Osteocyte (in vitro differentiated cells): Measurements from ENCODE around the gene EXOC6B. TPM values are rescaled to one million over a fixed set of nuclear protein-coding genes. Genes with fewer than 3 reads are reported as not detected.

Source experiments
- DNase-seq: peaks from one replicate; pipeline ENCODE4 v3.0.0; 2021; ENCODE audit warnings: mixed read lengths; ENCODE audit not compliant: unreplicated experiment; ENCODE audit errors: extremely low spot score
- H3K27ac Mint-ChIP-seq: one replicate; pipeline ENCODE4 v1.8.0; 2021; ENCODE audit warnings: mild to moderate bottlenecking, mixed read lengths; ENCODE audit not compliant: unreplicated experiment
- H3K27me3 Mint-ChIP-seq: one replicate; pipeline ENCODE4 v1.8.0; 2021; ENCODE audit warnings: mixed read lengths; ENCODE audit not compliant: unreplicated experiment
- H3K36me3 Mint-ChIP-seq: one replicate; pipeline ENCODE4 v1.8.0; 2021; ENCODE audit warnings: mixed read lengths; ENCODE audit not compliant: unreplicated experiment
- H3K4me1 Mint-ChIP-seq: one replicate; pipeline ENCODE4 v1.8.0; 2021; ENCODE audit warnings: mixed read lengths; ENCODE audit not compliant: unreplicated experiment
- H3K4me3 Mint-ChIP-seq: one replicate; pipeline ENCODE4 v1.8.0; 2021; ENCODE audit warnings: mild to moderate bottlenecking, moderate library complexity, mixed read lengths; ENCODE audit not compliant: unreplicated experiment
- H3K9me3 Mint-ChIP-seq: one replicate; pipeline ENCODE4 v1.8.0; 2021; ENCODE audit warnings: mixed read lengths; ENCODE audit not compliant: unreplicated experiment
- CTCF ChIP-seq: fragments of 200-600 bp; sonication (generic); IDR thresholded peaks from 2 replicates; pipeline ENCODE4 v1.5.0; 2021; ENCODE audit warnings: antibody characterized with exemption, mild to moderate bottlenecking, moderate library complexity
- total RNA-seq: library from RNA; stranded (reverse); gene quantifications from 2 replicates; pipeline ENCODE4 v1.2.1, GENCODE V29; 2021

The EXOC6B gene
- total RNA-seq, 1 donor from 2014 or later: 33.8 TPM

GRCh38 chr2:72271766-72272641 lies 553.8 kb downstream of the EXOC6B start:
- no peak overlapping the region for H3K4me3 Mint-ChIP-seq
- no peaks in the 10 kb centered on the region for H3K4me1 Mint-ChIP-seq
- no peaks in the 10 kb centered on the region for H3K9me3 Mint-ChIP-seq
- no peak for TF ChIP-seq CTCF
- no peaks in the 10 kb centered on the region for H3K36me3 Mint-ChIP-seq
- DNase-seq: no peak
- no peaks in the 10 kb centered on the region for H3K27me3 Mint-ChIP-seq
- H3K27ac Mint-ChIP-seq: no peak overlapping the region

- no peaks in the 10 kb centered on the region for H3K9me3 Mint-ChIP-seq
- H3K4me3 Mint-ChIP-seq: no peak overlapping the region
- DNase-seq: no peak
- no peaks in the 10 kb centered on the region for H3K4me1 Mint-ChIP-seq
- H3K27me3 Mint-ChIP-seq: no peaks in the 10 kb centered on the region
- no peak overlapping the region for H3K27ac Mint-ChIP-seq
- H3K36me3 Mint-ChIP-seq: no peaks in the 10 kb centered on the region
- no peak for TF ChIP-seq CTCF
These were observed 554.6 kb downstream of the EXOC6B start for GRCh38 chr2:72271276-72271614.

- Mint-ChIP-seq H3K4me1 (no peaks in the 10 kb centered on the region), H3K27ac (no peak overlapping the region), H3K36me3 (no peaks in the 10 kb centered on the region)
These were observed 555.1 kb downstream of the EXOC6B start for GRCh38 chr2:72270556-72271275.

GRCh38 chr2:72263776-72264060 lies 562.1 kb downstream of the EXOC6B start:
- Mint-ChIP-seq H3K27ac (no peak overlapping the region), H3K4me3 (no peak overlapping the region), H3K36me3 (no peaks in the 10 kb centered on the region), H3K4me1 (no peaks in the 10 kb centered on the region), H3K27me3 (no peaks in the 10 kb centered on the region), H3K9me3 (no peaks in the 10 kb centered on the region)
- no peak for TF ChIP-seq CTCF
- no peak for DNase-seq

More at GRCh38 chr2:72270556-72271275, 555.1 kb downstream of the EXOC6B start:
- Mint-ChIP-seq H3K27me3 (no peaks in the 10 kb centered on the region), H3K9me3 (no peaks in the 10 kb centered on the region), H3K4me3 (no peak overlapping the region)
- no peak for DNase-seq
- no peak for TF ChIP-seq CTCF

GRCh38 chr2:72263043-72263775 lies 562.6 kb downstream of the EXOC6B start:
- no peak overlapping the region for H3K27ac Mint-ChIP-seq
- no peak overlapping the region for H3K4me3 Mint-ChIP-seq
- no peak for DNase-seq
- TF ChIP-seq CTCF: no peak
- H3K27me3 Mint-ChIP-seq: no peaks in the 10 kb centered on the region
- H3K4me1 Mint-ChIP-seq: no peaks in the 10 kb centered on the region
- no peaks in the 10 kb centered on the region for H3K9me3 Mint-ChIP-seq
- no peaks in the 10 kb centered on the region for H3K36me3 Mint-ChIP-seq
